Measurements from ENCODE around the gene CFAP58.
"Not testable (repeated sequence)": the region's sequence is repeated elsewhere in the genome, so short reads cannot be mapped to it uniquely, and the experiment has no call there.

CFAP58 gene

DNA sequence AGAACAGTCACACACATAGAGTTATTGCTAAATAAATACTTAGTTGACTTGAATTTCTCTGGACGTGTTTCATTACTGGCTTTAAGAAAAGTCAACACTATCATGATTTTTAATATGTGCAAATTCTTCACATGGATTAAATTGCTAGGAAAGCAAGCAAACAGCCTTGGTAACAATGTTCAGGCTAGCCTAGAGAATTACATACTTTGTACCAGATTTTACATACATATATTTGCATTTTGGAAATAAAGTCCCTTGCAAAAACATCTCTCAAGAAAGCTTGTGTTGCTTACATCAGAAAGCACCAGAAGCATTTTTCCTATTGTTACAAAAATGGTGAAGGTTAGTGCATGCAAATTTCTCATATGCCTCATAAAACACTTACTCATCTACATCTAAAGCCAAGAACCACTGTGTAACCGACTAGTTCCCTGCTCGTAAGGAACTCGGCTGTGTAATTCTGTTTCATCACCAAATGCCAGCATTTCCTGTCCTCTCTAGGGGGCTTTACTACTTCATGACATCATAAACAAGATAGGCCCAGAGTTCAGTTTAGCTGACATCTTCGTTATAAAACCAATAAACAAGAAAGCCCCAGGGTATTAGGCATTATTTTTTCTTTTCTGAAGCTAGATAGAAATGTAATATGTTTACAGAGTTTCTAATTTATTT is 87.8 kb downstream of the CFAP58 start:
- no peak for DNase-seq

DNA sequence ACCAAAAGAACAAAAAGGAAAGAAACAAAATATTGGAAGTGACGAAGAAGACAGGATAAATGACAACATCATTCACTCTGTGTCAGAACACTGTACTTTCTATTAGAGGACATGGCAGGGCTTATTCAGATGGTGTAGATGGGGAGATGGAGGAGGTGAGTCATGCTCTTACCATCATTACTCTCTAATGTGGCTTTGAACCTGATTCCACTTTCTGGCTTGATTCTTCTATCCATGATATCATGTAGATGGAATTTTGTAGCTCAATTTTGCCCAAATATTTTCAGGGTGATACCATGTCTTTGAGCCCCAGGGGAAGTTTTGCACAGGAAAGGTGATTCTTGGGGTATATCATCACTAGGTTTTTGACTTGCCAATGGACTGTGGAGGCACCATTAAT is 91.7 kb downstream of the CFAP58 start:
- no peak for DNase-seq

- no peak for DNase-seq
Measured at GRCh38 chr10:104446151-104446550, 92.5 kb downstream of the CFAP58 start.

GRCh38 chr10:104447331-104447730 is 93.7 kb downstream of the CFAP58 start:
- no peak for DNase-seq

GRCh38 chr10:104447906-104448305 is 94.3 kb downstream of the CFAP58 start:
- no peak for DNase-seq

GRCh38 chr10:104449391-104449790 is 95.8 kb downstream of the CFAP58 start:
- DNase-seq: no peak

- DNase-seq: no peak
Measured at GRCh38 chr10:104450490-104450889, 96.9 kb downstream of the CFAP58 start.

- DNase-seq: no peak
Measured at GRCh38 chr10:104450954-104451353, 97.3 kb downstream of the CFAP58 start.

- DNase-seq: no peak
Measured at GRCh38 chr10:104452977-104453376, 99.3 kb downstream of the CFAP58 start.

- DNase-seq: no peak
Measured at GRCh38 chr10:104456802-104457542, 103.3 kb downstream of the CFAP58 start.

DNA sequence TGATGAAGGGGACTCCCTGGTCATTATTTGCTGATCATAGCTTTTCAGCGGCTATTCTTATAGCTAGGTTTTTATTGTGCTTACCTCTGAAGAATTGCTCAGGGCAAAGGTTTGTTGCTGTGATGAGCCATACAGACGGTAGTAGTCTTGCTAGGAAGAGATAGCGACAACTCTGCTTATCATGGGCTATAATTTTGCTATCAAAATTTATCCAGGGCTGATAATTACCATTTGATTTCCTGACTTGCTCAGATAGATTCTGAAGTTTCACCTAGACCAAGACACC is 103.9 kb downstream of the CFAP58 start:
- no peak for DNase-seq

DNA sequence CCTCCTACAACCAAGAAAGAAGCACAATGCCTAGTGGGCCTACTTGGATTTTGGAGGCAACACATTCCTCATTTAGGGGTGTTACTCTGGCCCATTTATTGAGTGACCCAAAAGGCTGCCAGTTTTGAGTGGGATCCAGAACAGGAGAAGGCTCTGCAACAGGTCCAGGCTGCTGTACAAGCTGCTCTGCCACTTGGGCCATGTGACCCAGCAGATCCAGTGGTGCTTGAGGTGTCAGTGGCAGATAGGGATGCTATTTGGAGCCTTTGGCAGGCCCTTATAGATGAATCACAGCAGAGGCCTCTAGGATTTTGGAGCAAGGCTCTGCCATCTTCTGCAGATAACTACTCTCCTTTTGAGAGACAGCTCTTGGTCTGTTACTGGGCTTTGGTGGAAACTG is 111.9 kb downstream of the CFAP58 start:
- not testable (repeated sequence) for DNase-seq

DNA sequence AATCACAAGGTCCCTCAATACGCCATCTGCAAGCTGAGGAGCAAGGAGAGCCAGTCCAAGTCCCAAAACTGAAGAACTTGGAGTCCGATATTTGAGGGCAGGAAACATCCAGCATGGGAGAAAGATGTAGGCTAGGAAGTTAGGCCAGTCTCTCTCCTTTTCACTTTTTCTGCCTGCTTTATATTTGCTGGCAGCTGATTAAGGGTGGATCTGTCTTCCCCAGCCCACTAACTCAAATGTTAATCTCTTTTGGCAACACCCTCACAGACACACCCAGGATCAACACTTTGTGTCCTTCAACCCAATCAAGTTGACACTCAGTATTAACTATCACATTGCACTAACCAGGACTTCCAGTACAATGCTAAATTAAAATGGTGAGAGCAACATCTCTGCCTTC is 115.2 kb downstream of the CFAP58 start:
- not testable (repeated sequence) for DNase-seq

DNA sequence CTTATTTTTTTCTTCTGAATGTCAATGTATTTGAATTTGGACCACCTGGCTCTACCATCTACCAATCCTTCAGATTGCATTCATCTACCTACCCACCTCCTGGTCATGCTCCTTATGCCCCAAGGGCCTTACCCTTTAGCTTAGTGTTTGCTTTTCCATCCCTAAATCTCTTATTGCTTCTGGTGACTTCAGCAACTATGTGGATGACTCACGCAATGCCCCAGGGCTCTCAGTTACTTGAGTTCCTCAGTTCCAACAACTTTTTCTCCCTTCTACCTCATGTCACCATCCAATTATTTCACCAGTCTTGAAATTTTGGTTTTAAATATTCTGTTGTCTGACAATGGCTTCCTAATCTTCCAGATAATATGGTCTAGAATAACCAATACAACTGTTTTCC is 118.9 kb downstream of the CFAP58 start:
- DNase-seq: no peak

- DNase-seq: no peak
Measured at GRCh38 chr10:104472957-104473745, 119.5 kb downstream of the CFAP58 start.

DNA sequence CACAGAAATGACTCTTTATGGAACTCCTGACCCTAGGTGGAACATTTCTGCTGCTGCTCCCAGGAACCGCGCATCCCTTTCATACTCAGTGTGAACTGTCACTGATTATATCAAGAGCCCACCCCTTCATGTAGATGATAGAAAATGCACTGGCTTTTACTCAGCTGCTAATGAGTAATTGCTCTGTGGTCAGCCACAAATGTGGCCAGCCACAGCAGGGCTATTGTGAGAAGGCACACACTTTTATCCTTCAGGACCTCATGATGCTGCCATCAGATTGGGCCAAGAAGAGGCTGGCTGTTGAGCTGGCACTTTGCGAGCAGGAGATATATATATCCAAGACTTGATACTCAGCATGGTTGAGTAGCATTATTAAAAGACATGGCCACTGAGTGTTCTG is 124.7 kb downstream of the CFAP58 start:
- DNase-seq: no peak

DNA sequence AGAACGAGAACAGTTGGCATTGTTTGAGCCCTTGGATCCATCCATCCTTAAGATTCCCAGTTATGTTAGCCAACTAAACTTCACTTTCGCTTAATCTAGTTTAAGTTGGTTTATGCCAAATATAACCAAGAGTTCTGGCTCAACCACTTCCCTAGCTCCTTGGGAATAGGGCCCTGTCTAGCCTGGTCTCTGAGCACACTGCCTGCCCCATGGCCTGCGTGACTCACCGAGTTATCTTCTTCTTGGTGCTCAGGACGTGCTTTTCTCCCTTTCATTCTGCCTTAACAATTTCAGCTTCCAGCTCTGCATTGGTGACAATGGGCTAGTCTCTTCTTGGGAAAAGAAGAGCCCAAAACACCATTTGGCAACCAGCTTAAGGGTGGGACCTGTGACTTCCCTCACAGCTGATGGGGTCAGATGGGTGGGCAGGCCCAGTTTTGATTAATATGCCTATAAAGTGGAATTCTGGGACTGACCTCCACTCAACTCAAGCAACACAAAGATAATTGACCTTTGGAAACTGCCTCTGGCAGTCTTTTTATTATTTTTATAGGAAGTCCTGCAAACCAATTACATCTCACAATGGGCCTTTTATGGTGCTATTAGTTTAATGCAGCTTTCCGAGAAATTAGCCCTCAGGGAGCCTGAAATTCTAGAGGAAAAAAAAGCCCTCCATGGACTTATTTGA is 126.4 kb downstream of the CFAP58 start:
- DNase-seq: peak; percentile 93

- DNase-seq: peak; percentile 35
Measured at GRCh38 chr10:104480797-104481196, 127.2 kb downstream of the CFAP58 start.

- DNase-seq: no peak
Measured at GRCh38 chr10:104483582-104483981, 129.9 kb downstream of the CFAP58 start.

GRCh38 chr10:104485632-104486031 is 132.0 kb downstream of the CFAP58 start:
- peak; percentile 12 for DNase-seq

GRCh38 chr10:104486803-104487202 is 133.2 kb downstream of the CFAP58 start:
- DNase-seq: no peak

DNA sequence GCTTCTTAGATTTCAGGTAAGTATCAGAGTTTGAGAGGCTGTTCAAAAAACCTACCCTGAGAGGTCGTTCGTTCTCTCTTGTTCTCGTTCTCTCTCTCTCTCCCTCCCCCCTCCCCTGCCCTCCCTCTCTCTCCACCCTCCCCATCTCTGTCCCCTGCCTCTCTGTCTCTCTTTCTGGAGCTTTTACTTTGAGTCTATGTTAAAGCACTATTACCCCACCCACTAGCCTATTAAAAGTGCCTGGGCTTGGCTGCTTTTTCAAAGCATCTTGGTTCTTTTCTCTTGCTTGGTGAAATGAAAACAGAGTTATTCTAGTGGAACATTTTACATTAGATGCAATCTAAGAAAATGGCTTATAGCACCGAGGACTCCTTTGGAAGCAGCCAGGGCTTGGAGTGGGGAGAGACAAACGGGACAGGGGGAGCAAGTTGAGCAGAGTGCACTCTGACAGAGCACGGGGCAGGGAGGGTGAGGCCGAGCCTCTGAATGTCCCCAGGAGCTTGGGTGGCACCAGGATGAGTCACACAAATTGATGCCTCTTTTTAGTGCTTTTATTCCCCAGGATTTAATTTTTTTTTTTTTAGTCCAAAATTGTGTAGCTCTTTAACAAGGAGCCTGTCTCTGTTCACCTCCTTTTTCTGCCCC is 134.3 kb downstream of the CFAP58 start:
- DNase-seq: no peak

GRCh38 chr10:104488439-104488832 is 134.8 kb downstream of the CFAP58 start:
- DNase-seq: no peak
